HG03565 (cell line): ENCODE measurements around the gene CADPS2.
"Not testable (repeated sequence)": the region's sequence is repeated elsewhere in the genome, so short reads cannot be mapped to it uniquely, and the experiment has no call there.

Experiments used
- ATAC-seq: cut with Tn5 transposase; IDR thresholded peaks from one replicate; pipeline ENCODE4 v1.9.1; 2021; ENCODE audit warnings: mild to moderate bottlenecking, moderate library complexity; ENCODE audit not compliant: unreplicated experiment

CADPS2 gene

GRCh38 chr7:122677149-122677548 lies 209.1 kb downstream of the CADPS2 start:
- no peak for ATAC-seq

- ATAC-seq = no peak
Observed at GRCh38 chr7:122676466-122676865, 209.8 kb downstream of the CADPS2 start.

- no peak for ATAC-seq
Observed at GRCh38 chr7:122675621-122676020, 210.6 kb downstream of the CADPS2 start.

- ATAC-seq = no peak
Observed at GRCh38 chr7:122675011-122675410, 211.2 kb downstream of the CADPS2 start.

GRCh38 chr7:122674502-122674901 lies 211.8 kb downstream of the CADPS2 start:
- no peak for ATAC-seq

- no peak for ATAC-seq
Observed at GRCh38 chr7:122673951-122674350, 212.3 kb downstream of the CADPS2 start.

GRCh38 chr7:122672536-122672935 lies 213.7 kb downstream of the CADPS2 start:
- no peak for ATAC-seq

GRCh38 chr7:122663733-122664132 lies 222.5 kb downstream of the CADPS2 start:
- ATAC-seq = no peak

- ATAC-seq = no peak
Observed at GRCh38 chr7:122658856-122659255, 227.4 kb downstream of the CADPS2 start.

GRCh38 chr7:122653685-122654084 lies 232.6 kb downstream of the CADPS2 start:
- no peak for ATAC-seq

- no peak for ATAC-seq
Observed at GRCh38 chr7:122652876-122653275, 233.4 kb downstream of the CADPS2 start.

GRCh38 chr7:122651451-122651850 lies 234.8 kb downstream of the CADPS2 start:
- ATAC-seq = no peak

GRCh38 chr7:122643250-122643649 lies 243.0 kb downstream of the CADPS2 start:
- no peak for ATAC-seq

- no peak for ATAC-seq
Observed at GRCh38 chr7:122638459-122638858, 247.8 kb downstream of the CADPS2 start.

GRCh38 chr7:122637784-122638183 lies 248.5 kb downstream of the CADPS2 start:
- no peak for ATAC-seq

- ATAC-seq = not testable (repeated sequence)
Observed at GRCh38 chr7:122635481-122635880, 250.8 kb downstream of the CADPS2 start.

- ATAC-seq = no peak
Observed at GRCh38 chr7:122633472-122633871, 252.8 kb downstream of the CADPS2 start.

- no peak for ATAC-seq
Observed at GRCh38 chr7:122632238-122632637, 254.0 kb downstream of the CADPS2 start.

GRCh38 chr7:122629412-122629953 lies 256.8 kb downstream of the CADPS2 start:
- ATAC-seq = no peak

GRCh38 chr7:122628651-122629411 lies 257.4 kb downstream of the CADPS2 start:
- no peak for ATAC-seq

- no peak for ATAC-seq
Observed at GRCh38 chr7:122626785-122627184, 259.5 kb downstream of the CADPS2 start.

GRCh38 chr7:122622682-122623081 lies 263.6 kb downstream of the CADPS2 start:
- no peak for ATAC-seq

- ATAC-seq = no peak
Observed at GRCh38 chr7:122619664-122620063, 266.6 kb downstream of the CADPS2 start.
